ENCODE measurements around the gene SOX11. TPM values are rescaled to one million over a fixed set of nuclear protein-coding genes. Genes with fewer than 3 reads are reported as not detected.
"Not testable (repeated sequence)": the region's sequence is repeated elsewhere in the genome, so short reads cannot be mapped to it uniquely, and the experiment has no call there.

SOX11 gene
- total RNA-seq, result not detected
- polyA plus RNA-seq, result not detected

DNA sequence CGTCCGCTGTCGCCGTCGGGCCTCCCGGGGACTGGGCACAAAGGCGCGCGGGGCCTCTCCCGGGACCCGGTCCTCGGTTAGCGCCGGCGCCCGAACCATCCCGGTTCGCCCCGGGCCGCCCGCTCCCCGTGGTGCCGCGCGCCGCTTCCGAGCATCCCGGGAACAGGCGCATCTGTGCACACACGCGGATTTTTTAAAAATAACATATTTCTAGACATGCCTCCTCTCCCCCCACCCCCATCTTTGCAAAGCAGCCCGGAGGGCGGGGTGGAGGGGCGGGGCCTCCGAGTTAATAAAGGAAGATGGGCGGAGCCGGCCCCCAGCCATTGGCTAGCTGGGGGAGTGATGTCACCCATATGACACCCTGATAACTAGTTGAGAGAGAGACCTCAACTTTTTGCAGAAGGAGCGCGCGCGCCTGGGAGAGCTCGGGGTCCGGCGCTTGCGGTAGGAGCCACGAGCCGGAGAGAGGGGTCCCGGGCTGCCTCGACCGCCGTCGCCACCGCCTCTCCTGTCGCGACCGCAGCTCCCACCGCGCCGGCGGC lies at the start of gene SOX11:
TSS of gene SOX11 (plus strand) at position 400 of the 545 bp plus-strand sequence. CDS start 338 bp downstream, outside the sequence.
- no peak within 1 kb of the TSS for H3K4me3 Mint-ChIP-seq
- no peak within 1 kb of the TSS for H3K27ac Mint-ChIP-seq
- H3K36me3 Mint-ChIP-seq, result no peaks in the 10 kb centered on the region
- no peaks in the 10 kb centered on the region for H3K4me1 ChIP-seq (ENCODE audit: control insufficient read depth, insufficient read depth, low read length, poor library complexity, severe bottlenecking)
- no peak for ATAC-seq (ENCODE audit: low read depth in 2 of 2)
- H3K27ac ChIP-seq (ENCODE audit: insufficient read depth, low read length, poor library complexity, severe bottlenecking), result no peak within 1 kb of the TSS
- peaks cover 12% of the 10 kb centered on the region for H3K27me3 ChIP-seq (ENCODE audit: control insufficient read depth, insufficient read depth, low read length)
- H3K27me3 Mint-ChIP-seq, result peaks cover 41% of the 10 kb centered on the region
- H3K4me3 ChIP-seq (ENCODE audit: low read depth, low read length), result no peak within 1 kb of the TSS
- no peaks in the 10 kb centered on the region for H3K36me3 ChIP-seq (ENCODE audit: control insufficient read depth, insufficient read depth, low read length)
- DNase-seq, result peak in 1 of 3 donors; percentile 4
- H3K9me3 ChIP-seq (ENCODE audit: control insufficient read depth in 2 of 2, low read length in 2 of 2), result no peaks in the 10 kb centered on the region
- peaks cover 0 to 14% (median under 1%) of the 10 kb centered on the region in 4 donors for H3K4me1 Mint-ChIP-seq
- peaks cover 0 to 11% (median under 1%) of the 10 kb centered on the region in 7 donors for H3K9me3 Mint-ChIP-seq

DNA sequence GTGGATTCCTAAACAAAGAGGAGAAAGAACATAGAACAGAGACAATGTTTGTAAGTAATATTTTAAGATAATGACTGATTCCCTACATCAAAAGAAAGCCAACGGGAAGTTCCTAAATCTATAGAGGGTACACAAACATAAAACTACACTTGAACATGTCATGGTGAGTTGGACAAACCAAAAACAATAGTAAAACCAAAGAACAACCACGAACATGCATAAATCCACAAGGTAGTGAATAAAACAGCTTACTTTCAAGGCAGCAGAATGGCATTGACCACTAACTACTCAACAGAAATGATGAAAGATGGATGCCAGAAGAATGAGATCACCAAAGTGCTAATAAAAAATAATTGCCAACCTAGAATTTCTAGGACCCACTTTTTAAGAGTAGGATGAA lies 39.5 kb upstream of the SOX11 start:
- DNase-seq; H3K27me3 Mint-ChIP-seq; H3K4me3 ChIP-seq (ENCODE audit: low read depth, low read length); H3K9me3 ChIP-seq (ENCODE audit: control insufficient read depth in 2 of 2, low read length in 2 of 2); H3K4me3 Mint-ChIP-seq; H3K4me1 ChIP-seq (ENCODE audit: control insufficient read depth, insufficient read depth, low read length, poor library complexity, severe bottlenecking); ATAC-seq (ENCODE audit: low read depth in 2 of 2); H3K4me1 Mint-ChIP-seq; H3K36me3 Mint-ChIP-seq; H3K27ac Mint-ChIP-seq; H3K27ac ChIP-seq (ENCODE audit: insufficient read depth, low read length, poor library complexity, severe bottlenecking); H3K27me3 ChIP-seq (ENCODE audit: control insufficient read depth, insufficient read depth, low read length); H3K36me3 ChIP-seq (ENCODE audit: control insufficient read depth, insufficient read depth, low read length): not testable (repeated sequence)
- peaks cover 0 to 14% (median 5%) of the 10 kb centered on the region in 7 donors for H3K9me3 Mint-ChIP-seq

DNA sequence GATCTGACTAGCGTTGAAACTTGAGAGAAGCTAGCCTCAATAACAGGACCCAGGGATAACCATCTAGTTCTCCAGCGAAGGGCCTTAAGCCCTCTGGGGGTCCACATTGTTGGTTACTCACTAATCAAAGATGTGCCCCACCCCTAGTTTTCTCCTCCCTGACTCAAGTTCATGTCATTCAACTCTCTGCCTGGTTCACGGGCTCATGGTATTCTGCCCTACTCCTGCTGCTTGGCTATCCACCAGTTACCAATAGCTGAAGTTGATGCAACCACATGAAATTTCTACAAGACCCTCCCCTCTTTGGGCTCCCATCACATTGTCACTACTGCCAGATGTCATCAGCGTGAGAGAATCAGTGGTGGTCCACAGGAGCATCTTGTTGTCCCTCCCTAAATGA lies 38.4 kb upstream of the SOX11 start:
- not testable (repeated sequence) for H3K36me3 ChIP-seq (ENCODE audit: control insufficient read depth, insufficient read depth, low read length); H3K4me3 Mint-ChIP-seq; H3K27ac Mint-ChIP-seq; ATAC-seq (ENCODE audit: low read depth in 2 of 2); H3K4me1 ChIP-seq (ENCODE audit: control insufficient read depth, insufficient read depth, low read length, poor library complexity, severe bottlenecking); H3K27ac ChIP-seq (ENCODE audit: insufficient read depth, low read length, poor library complexity, severe bottlenecking); H3K27me3 Mint-ChIP-seq; H3K9me3 ChIP-seq (ENCODE audit: control insufficient read depth in 2 of 2, low read length in 2 of 2); H3K27me3 ChIP-seq (ENCODE audit: control insufficient read depth, insufficient read depth, low read length); H3K36me3 Mint-ChIP-seq; DNase-seq; H3K4me3 ChIP-seq (ENCODE audit: low read depth, low read length); H3K4me1 Mint-ChIP-seq
- H3K9me3 Mint-ChIP-seq, result peaks cover 0 to 14% (median 5%) of the 10 kb centered on the region in 7 donors

DNA sequence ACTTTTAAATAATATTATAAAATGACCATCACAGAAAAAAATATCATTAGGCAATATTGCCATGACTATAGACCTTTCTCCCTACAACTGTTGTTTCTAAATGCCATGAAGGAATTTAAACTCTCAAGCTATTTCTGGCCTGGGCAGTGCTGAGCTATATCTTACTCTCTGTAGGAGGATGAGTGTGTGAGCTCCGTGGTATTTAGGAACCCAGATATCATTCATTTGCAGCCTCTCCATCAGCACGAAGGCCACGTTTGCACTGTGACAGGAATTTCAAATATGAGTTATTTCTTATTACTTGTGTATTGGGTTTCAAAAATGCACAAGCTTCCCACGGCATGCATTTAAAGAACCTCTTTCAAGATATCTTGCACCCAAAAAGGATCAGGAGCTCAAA lies 35.0 kb upstream of the SOX11 start:
- H3K4me3 ChIP-seq (ENCODE audit: low read depth, low read length), result no peak overlapping the region
- DNase-seq (no peak), ATAC-seq (ENCODE audit: low read depth in 2 of 2) (no peak)
- Mint-ChIP-seq H3K4me1 (no peaks in the 10 kb centered on the region), H3K4me3 (no peak overlapping the region), H3K27me3 (no peaks in the 10 kb centered on the region), H3K27ac (no peak overlapping the region), H3K9me3 (peaks cover 0 to 15% (median 4%) of the 10 kb centered on the region in 7 donors), H3K36me3 (no peaks in the 10 kb centered on the region)
- H3K27ac ChIP-seq (ENCODE audit: insufficient read depth, low read length, poor library complexity, severe bottlenecking), result no peak overlapping the region
- no peaks in the 10 kb centered on the region for H3K27me3 ChIP-seq (ENCODE audit: control insufficient read depth, insufficient read depth, low read length)
- no peaks in the 10 kb centered on the region for H3K36me3 ChIP-seq (ENCODE audit: control insufficient read depth, insufficient read depth, low read length)
- no peaks in the 10 kb centered on the region for H3K9me3 ChIP-seq (ENCODE audit: control insufficient read depth in 2 of 2, low read length in 2 of 2)
- H3K4me1 ChIP-seq (ENCODE audit: control insufficient read depth, insufficient read depth, low read length, poor library complexity, severe bottlenecking), result no peaks in the 10 kb centered on the region

DNA sequence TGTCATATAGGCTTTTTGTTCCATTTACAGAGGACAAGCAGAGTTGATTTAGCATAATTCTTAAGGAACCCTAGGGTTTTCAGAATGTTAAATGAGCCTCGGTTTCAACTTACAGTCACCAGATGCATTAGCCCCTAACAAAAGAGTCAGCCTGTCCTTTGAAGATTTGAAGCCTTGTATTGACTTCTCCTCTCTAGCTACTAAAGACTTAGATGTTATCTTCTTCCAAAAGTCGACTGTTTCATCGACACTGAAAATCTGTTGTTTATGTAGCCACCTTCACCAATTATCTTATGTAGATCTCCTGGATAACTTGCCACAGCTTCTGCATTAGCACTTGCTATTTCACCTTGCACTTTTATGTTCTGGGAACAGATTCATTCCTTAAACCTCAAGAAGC lies 31.6 kb upstream of the SOX11 start:
- DNase-seq (no peak), ATAC-seq (ENCODE audit: low read depth in 2 of 2) (no peak)
- H3K9me3 Mint-ChIP-seq, result peaks cover 0 to 10% (median 4%) of the 10 kb centered on the region in 7 donors
- no peak overlapping the region for H3K4me3 Mint-ChIP-seq
- H3K36me3 Mint-ChIP-seq, result no peaks in the 10 kb centered on the region
- Histone ChIP-seq H3K4me3 (ENCODE audit: low read depth, low read length) (no peak overlapping the region), H3K9me3 (ENCODE audit: control insufficient read depth in 2 of 2, low read length in 2 of 2) (no peaks in the 10 kb centered on the region), H3K4me1 (ENCODE audit: control insufficient read depth, insufficient read depth, low read length, poor library complexity, severe bottlenecking) (no peaks in the 10 kb centered on the region), H3K36me3 (ENCODE audit: control insufficient read depth, insufficient read depth, low read length) (no peaks in the 10 kb centered on the region), H3K27me3 (ENCODE audit: control insufficient read depth, insufficient read depth, low read length) (no peaks in the 10 kb centered on the region), H3K27ac (ENCODE audit: insufficient read depth, low read length, poor library complexity, severe bottlenecking) (no peak overlapping the region)
- no peak overlapping the region for H3K27ac Mint-ChIP-seq
- H3K4me1 Mint-ChIP-seq, result no peaks in the 10 kb centered on the region
- H3K27me3 Mint-ChIP-seq, result no peaks in the 10 kb centered on the region

DNA sequence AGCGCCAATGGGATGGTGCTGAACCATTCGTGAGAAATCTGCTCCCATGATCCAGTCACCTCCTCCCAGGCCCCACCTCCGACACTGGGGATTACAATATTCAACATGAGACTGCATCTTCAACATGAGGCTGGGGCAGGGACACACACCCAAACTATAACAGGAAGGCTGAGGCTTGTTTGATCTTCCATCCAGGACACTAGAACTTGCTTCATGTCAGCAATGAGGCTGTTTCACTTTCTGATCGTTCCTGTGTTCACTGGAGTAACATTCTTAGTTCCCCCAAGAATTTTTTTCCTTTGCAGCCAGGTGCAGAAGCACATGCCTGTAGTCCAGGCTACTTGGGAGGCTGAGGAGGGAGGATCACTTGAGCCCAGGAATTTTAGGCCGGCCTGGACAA lies 30.8 kb upstream of the SOX11 start:
- Histone ChIP-seq H3K9me3 (ENCODE audit: control insufficient read depth in 2 of 2, low read length in 2 of 2) (no peaks in the 10 kb centered on the region), H3K4me3 (ENCODE audit: low read depth, low read length) (no peak overlapping the region), H3K27ac (ENCODE audit: insufficient read depth, low read length, poor library complexity, severe bottlenecking) (no peak overlapping the region), H3K27me3 (ENCODE audit: control insufficient read depth, insufficient read depth, low read length) (no peaks in the 10 kb centered on the region), H3K36me3 (ENCODE audit: control insufficient read depth, insufficient read depth, low read length) (no peaks in the 10 kb centered on the region), H3K4me1 (ENCODE audit: control insufficient read depth, insufficient read depth, low read length, poor library complexity, severe bottlenecking) (no peaks in the 10 kb centered on the region)
- H3K36me3 Mint-ChIP-seq, result no peaks in the 10 kb centered on the region
- no peaks in the 10 kb centered on the region for H3K4me1 Mint-ChIP-seq
- peaks cover 0 to 8% (median 4%) of the 10 kb centered on the region in 7 donors for H3K9me3 Mint-ChIP-seq
- H3K27me3 Mint-ChIP-seq, result no peaks in the 10 kb centered on the region
- no peak overlapping the region for H3K27ac Mint-ChIP-seq
- DNase-seq (no peak), ATAC-seq (ENCODE audit: low read depth in 2 of 2) (no peak)
- H3K4me3 Mint-ChIP-seq, result no peak overlapping the region

DNA sequence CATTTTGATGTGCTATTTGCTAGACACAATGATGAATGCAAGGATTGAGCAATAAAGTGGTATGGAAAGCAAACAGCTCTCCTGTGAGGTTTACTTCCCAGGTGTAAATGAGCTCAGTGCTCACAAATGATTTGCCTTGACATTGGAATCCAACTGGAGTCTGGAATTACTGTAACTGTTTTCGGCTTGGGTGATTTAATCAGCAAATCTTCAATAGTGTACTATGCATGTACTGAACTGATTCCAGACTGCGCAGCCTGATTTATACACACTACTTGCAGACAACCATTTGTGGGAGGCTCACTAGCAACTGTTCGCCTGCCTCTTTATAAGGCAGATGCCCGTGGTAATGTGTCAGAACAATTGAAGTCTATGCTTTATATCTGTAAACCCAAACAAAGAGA lies 27.9 kb upstream of the SOX11 start:
- Histone ChIP-seq H3K9me3 (ENCODE audit: control insufficient read depth in 2 of 2, low read length in 2 of 2) (no peaks in the 10 kb centered on the region), H3K27ac (ENCODE audit: insufficient read depth, low read length, poor library complexity, severe bottlenecking) (no peak overlapping the region), H3K4me1 (ENCODE audit: control insufficient read depth, insufficient read depth, low read length, poor library complexity, severe bottlenecking) (no peaks in the 10 kb centered on the region), H3K36me3 (ENCODE audit: control insufficient read depth, insufficient read depth, low read length) (no peaks in the 10 kb centered on the region), H3K4me3 (ENCODE audit: low read depth, low read length) (no peak overlapping the region), H3K27me3 (ENCODE audit: control insufficient read depth, insufficient read depth, low read length) (no peaks in the 10 kb centered on the region)
- H3K4me1 Mint-ChIP-seq, result no peaks in the 10 kb centered on the region
- no peak overlapping the region for H3K27ac Mint-ChIP-seq
- no peaks in the 10 kb centered on the region for H3K36me3 Mint-ChIP-seq
- H3K27me3 Mint-ChIP-seq, result no peaks in the 10 kb centered on the region
- no peak for ATAC-seq (ENCODE audit: low read depth in 2 of 2)
- peaks cover 0 to 9% (median 4%) of the 10 kb centered on the region in 7 donors for H3K9me3 Mint-ChIP-seq
- DNase-seq, result no peak
- H3K4me3 Mint-ChIP-seq, result no peak overlapping the region

DNA sequence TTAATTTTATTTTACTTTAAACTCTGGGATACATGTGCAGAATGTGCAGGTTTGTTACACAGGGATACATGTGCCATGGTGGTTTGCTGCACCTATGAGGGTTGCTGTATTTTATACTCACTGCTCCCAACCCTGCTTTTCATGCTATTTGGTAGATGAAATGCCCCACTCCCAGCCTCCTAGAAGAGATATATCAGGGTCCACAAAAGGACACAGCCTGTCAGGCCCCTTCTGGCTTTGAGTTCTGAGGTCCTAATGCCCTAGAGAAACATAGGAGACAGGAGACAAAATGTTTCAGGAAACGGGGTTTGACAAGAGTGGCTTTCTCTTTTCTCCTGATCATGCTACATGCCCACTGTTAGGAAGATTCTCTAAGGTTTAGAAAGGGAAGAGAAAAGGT lies 27.1 kb upstream of the SOX11 start:
- Mint-ChIP-seq H3K27ac (no peak overlapping the region), H3K4me3 (no peak overlapping the region), H3K36me3 (no peaks in the 10 kb centered on the region), H3K9me3 (peaks cover 0 to 9% (median 4%) of the 10 kb centered on the region in 7 donors), H3K4me1 (no peaks in the 10 kb centered on the region), H3K27me3 (no peaks in the 10 kb centered on the region)
- H3K9me3 ChIP-seq (ENCODE audit: control insufficient read depth in 2 of 2, low read length in 2 of 2), result no peaks in the 10 kb centered on the region
- ATAC-seq (ENCODE audit: low read depth in 2 of 2), result no peak
- no peak overlapping the region for H3K27ac ChIP-seq (ENCODE audit: insufficient read depth, low read length, poor library complexity, severe bottlenecking)
- H3K4me3 ChIP-seq (ENCODE audit: low read depth, low read length), result no peak overlapping the region
- H3K4me1 ChIP-seq (ENCODE audit: control insufficient read depth, insufficient read depth, low read length, poor library complexity, severe bottlenecking), result no peaks in the 10 kb centered on the region
- no peak for DNase-seq
- no peaks in the 10 kb centered on the region for H3K36me3 ChIP-seq (ENCODE audit: control insufficient read depth, insufficient read depth, low read length)
- no peaks in the 10 kb centered on the region for H3K27me3 ChIP-seq (ENCODE audit: control insufficient read depth, insufficient read depth, low read length)

All from CD4-positive, CD25-positive, alpha-beta regulatory T cell (primary cell).